OCI-LY7 (cell line): ENCODE measurements around the gene HOXC4. TPM values are rescaled to one million over a fixed set of nuclear protein-coding genes. Genes with fewer than 3 reads are reported as not detected.

Experiments
- microRNA-seq: library from miRNA; unstranded; fragments of <30 nt; microRNA quantifications from one replicate; pipeline ENCODE4 v1.2.0, GENCODE V29; 2022; ENCODE audit warnings: borderline replicate concordance
- small RNA-seq: library from RNA; depleted of rRNA; stranded (forward); fragments of <200 nt; gene quantifications from one replicate; pipeline ENCODE3, GENCODE V24; 2014
- total RNA-seq, 2 experiments: library from RNA; depleted of rRNA in 1 of 2; stranded (reverse); fragments of >200 nt in 1 of 2; shearing (Covaris generic) in 1 of 2; gene quantifications; 2 replicates each; pipeline ENCODE4 v1.2.3, GENCODE V29; 2014 to 2022

Gene HOXC4
- total RNA-seq, 2 experiments from 2014 or later: 7.1 to 20.0 TPM

Small RNA genes lying within 50 kb of the gene (microRNA-seq; reads per million reads assigned to microRNA genes)
- gene MIR615: 9.1 reads per million, percentile 11 among the genes with 10 or more reads in this experiment

Small RNA genes lying within 50 kb of the gene (small RNA-seq; reads per million reads assigned to genes)
- gene HOXC5 (not detected), gene MIR615 (not detected), gene RF00019 (not detected)

Other genes starting within 250 kb of the HOXC4 start
- 0.06 and 0.10 TPM in 2 replicates for gene HOXC13, start 115.0 kb upstream of the HOXC4 start, total RNA-seq (2014; rRNA removed; shearing (Covaris generic))
- not detected in 2 replicates for gene HOXC13, start 115.0 kb upstream of the HOXC4 start, total RNA-seq (2022)
- not detected in 2 replicates for gene HOXC12, start 98.9 kb upstream of the HOXC4 start, total RNA-seq (2014; rRNA removed; shearing (Covaris generic))
- gene HOXC12, start 98.9 kb upstream of the HOXC4 start, total RNA-seq (2022): not detected in 2 replicates
- 1.4 and 2.3 TPM in 2 replicates for gene HOXC11, start 80.7 kb upstream of the HOXC4 start, total RNA-seq (2014; rRNA removed; shearing (Covaris generic))
- gene HOXC11, start 80.7 kb upstream of the HOXC4 start, total RNA-seq (2022): 2.7 and 3.8 TPM in 2 replicates
- 0.88 and 1.6 TPM in 2 replicates for gene HOTAIR, start 78.9 kb upstream of the HOXC4 start, total RNA-seq (2014; rRNA removed; shearing (Covaris generic))
- 3.6 and 5.3 TPM in 2 replicates for gene HOTAIR, start 78.9 kb upstream of the HOXC4 start, total RNA-seq (2022)
- gene HOXC10, start 68.7 kb upstream of the HOXC4 start, total RNA-seq (2014; rRNA removed; shearing (Covaris generic)): 0.28 TPM in 1 of 2 replicates, not detected in the other
- 0.25 TPM in 1 of 2 replicates, not detected in the other for gene HOXC10, start 68.7 kb upstream of the HOXC4 start, total RNA-seq (2022)
- gene HOXC9, start 53.7 kb upstream of the HOXC4 start, total RNA-seq (2014; rRNA removed; shearing (Covaris generic)): not detected in 2 replicates
- gene HOXC9, start 53.7 kb upstream of the HOXC4 start, total RNA-seq (2022): 0.42 and 0.57 TPM in 2 replicates
- gene HOXC8, start 44.9 kb upstream of the HOXC4 start, total RNA-seq (2014; rRNA removed; shearing (Covaris generic)): not detected in 2 replicates
- not detected in 2 replicates for gene HOXC8, start 44.9 kb upstream of the HOXC4 start, total RNA-seq (2022)
- gene HOXC6, start 25.4 kb upstream of the HOXC4 start, total RNA-seq (2014; rRNA removed; shearing (Covaris generic)): 0.92 and 1.6 TPM in 2 replicates
- 2.7 and 3.7 TPM in 2 replicates for gene HOXC6, start 25.4 kb upstream of the HOXC4 start, total RNA-seq (2022)
- gene HOXC5, start 20.8 kb upstream of the HOXC4 start, total RNA-seq (2014; rRNA removed; shearing (Covaris generic)): not detected in 2 replicates
- not detected in 2 replicates for gene HOXC5, start 20.8 kb upstream of the HOXC4 start, total RNA-seq (2022)
- gene SMUG1, start 135.2 kb downstream of the HOXC4 start, total RNA-seq (2014; rRNA removed; shearing (Covaris generic)): 28.2 and 42.5 TPM in 2 replicates
- 36.0 and 37.9 TPM in 2 replicates for gene SMUG1, start 135.2 kb downstream of the HOXC4 start, total RNA-seq (2022)
- 97.8 and 115 TPM in 2 replicates for gene CBX5, start 226.3 kb downstream of the HOXC4 start, total RNA-seq (2014; rRNA removed; shearing (Covaris generic))
- gene CBX5, start 226.3 kb downstream of the HOXC4 start, total RNA-seq (2022): 299 and 321 TPM in 2 replicates
- gene HNRNPA1, start 226.9 kb downstream of the HOXC4 start, total RNA-seq (2014; rRNA removed; shearing (Covaris generic)): 713 and 899 TPM in 2 replicates
- 2,128 and 2,331 TPM in 2 replicates for gene HNRNPA1, start 226.9 kb downstream of the HOXC4 start, total RNA-seq (2022)
- not detected in 2 replicates for gene NFE2, start 247.2 kb downstream of the HOXC4 start, total RNA-seq (2014; rRNA removed; shearing (Covaris generic))
- not detected in 2 replicates for gene NFE2, start 247.2 kb downstream of the HOXC4 start, total RNA-seq (2022)